ENCODE measurements around the gene HP. TPM values are rescaled to one million over a fixed set of nuclear protein-coding genes. Genes with fewer than 3 reads are reported as not detected.

HP gene
- total and polyA plus RNA-seq, 10 of the 15 experiments (the other 5 are each of a cell fraction or from before 2014, with no cell fraction given), result 10.8 TPM; not detected in 9

GRCh38 chr16:72024862-72025382 lies 29.4 kb upstream of the HP start:
- SMC1A ChIA-PET (ENCODE audit: uncharacterized antibody, unreplicated experiment), result no interaction called here
- in situ Hi-C loops (cut with MboI), result no loop called here
- Histone ChIP-seq H3K27me3 (replicated peaks in 1 of 2; ENCODE audit: control insufficient read depth in 2 of 2, insufficient read depth in 2 of 2, low read length in 1 of 2) (no peaks in the 10 kb centered on the region), H3K4me3 (no peak overlapping the region), H3K4me2 (ENCODE audit: control insufficient read depth, insufficient read depth) (no peak overlapping the region), H3K4me1 (ENCODE audit: control insufficient read depth, insufficient read depth, low read length) (no peaks in the 10 kb centered on the region), H3K9ac (ENCODE audit: control insufficient read depth, insufficient read depth, low read length) (no peak overlapping the region), H2AFZ (ENCODE audit: control insufficient read depth, low read depth, low read length) (no peak overlapping the region), H3K36me3 (ENCODE audit: control insufficient read depth in 2 of 2, insufficient read depth in 2 of 2, low read length in 1 of 2) (peaks cover 5 to 11% of the 10 kb centered on the region in 2 experiments; a peak in 3 of 4 replicates), H3K9me3 (replicated peaks; ENCODE audit: control insufficient read depth, insufficient read depth, low read length) (no peaks in the 10 kb centered on the region), H4K20me1 (ENCODE audit: control insufficient read depth, insufficient read depth) (no peaks in the 10 kb centered on the region), H3K79me2 (ENCODE audit: control insufficient read depth, insufficient read depth, low read length) (no peaks in the 10 kb centered on the region), H3K27ac (ENCODE audit: control insufficient read depth, insufficient read depth) (no peak overlapping the region)
- DNase-seq (ENCODE audit: low read depth, low spot score) (no peak), ATAC-seq (no peak), FAIRE-seq (no peak)
- intact Hi-C loops (cut with micrococcal nuclease; ENCODE audit: unreplicated experiment), result no loop called here
- no TSS peak for BruUV-seq (replicated peaks)
- TF ChIP-seq WRNIP1 (IDR thresholded peaks at IDR 0.05; ENCODE audit: borderline replicate concordance, low read depth, low read length) (no peak), NFIC (IDR thresholded peaks at IDR 0.05; ENCODE audit: low read depth, low read length) (no peak), SUPT20H (IDR thresholded peaks at IDR 0.05; ENCODE audit: borderline replicate concordance, control insufficient read depth, low read depth, low read length) (no peak), ZBED1 (IDR thresholded peaks at IDR 0.05; ENCODE audit: borderline replicate concordance) (no peak), MTA2 (IDR thresholded peaks at IDR 0.05; ENCODE audit: low read depth) (no peak), DPF2 (IDR thresholded peaks at IDR 0.05) (no peak), GABPA (IDR thresholded peaks at IDR 0.05; ENCODE audit: low read depth) (no peak), ESRRA (IDR thresholded peaks at IDR 0.05; ENCODE audit: low read length) (no peak), NFYB (IDR thresholded peaks at IDR 0.05; ENCODE audit: insufficient read depth, low read depth, low read length) (no peak), ZNF622 (IDR thresholded peaks at IDR 0.05) (no peak), PRDM15 (CRISPR knock-in tag; IDR thresholded peaks at IDR 0.05) (no peak), BHLHE40 (IDR thresholded peaks at IDR 0.05; ENCODE audit: borderline replicate concordance in 1 of 2, low read depth in 2 of 2, low read length in 1 of 2) (no peak), NR2C1 (IDR thresholded peaks at IDR 0.05) (no peak), MYC (IDR thresholded peaks at IDR 0.05; ENCODE audit: insufficient read depth, insufficient read length, insufficient replicate concordance, low read length, severe bottlenecking) (no peak)
- RAD21 ChIA-PET (ENCODE audit: unreplicated experiment), result no interaction called here
- WGBS (ENCODE audit: insufficient coverage, insufficient replicate concordance, low lambda C conversion rate, missing lambda C conversion rate), result 70% methylated on average over 6 of the region's 6 CpGs
- POLR2A ChIA-PET, result no interaction called here
- CTCF ChIA-PET, result no interaction called here

All from GM12878 (cell line).